ENCODE measurements around the gene XYLB.

XYLB gene

DNA sequence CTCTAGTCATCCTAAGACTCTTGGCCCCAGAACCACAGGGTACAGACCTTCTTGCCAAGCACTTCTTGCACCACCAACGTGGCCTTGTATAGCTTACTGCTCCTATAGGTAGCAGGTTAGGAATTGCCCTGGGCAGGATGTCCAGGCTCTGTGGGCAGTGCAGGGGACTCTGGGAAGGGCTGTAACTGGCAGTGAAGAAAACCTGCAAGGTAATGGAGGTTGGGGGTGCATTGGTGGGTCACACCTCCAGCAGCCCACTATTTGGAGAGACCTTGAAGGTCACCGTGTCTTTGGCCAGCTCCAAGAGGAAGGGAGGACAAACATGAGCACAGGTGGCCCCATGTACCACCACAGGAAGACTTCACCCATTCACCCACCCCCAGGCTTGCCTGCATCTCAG lies 21.3 kb upstream of the XYLB start:
- H3K4me3 ChIP-seq (ENCODE audit: low read length in 2 of 2), result no peak overlapping the region
- H3K27me3 ChIP-seq (ENCODE audit: control insufficient read depth in 1 of 2, insufficient read depth in 2 of 2, low read length in 2 of 2), result no peaks in the 10 kb centered on the region
- no peak overlapping the region for H3K9ac ChIP-seq (ENCODE audit: low read length in 2 of 2)

DNA sequence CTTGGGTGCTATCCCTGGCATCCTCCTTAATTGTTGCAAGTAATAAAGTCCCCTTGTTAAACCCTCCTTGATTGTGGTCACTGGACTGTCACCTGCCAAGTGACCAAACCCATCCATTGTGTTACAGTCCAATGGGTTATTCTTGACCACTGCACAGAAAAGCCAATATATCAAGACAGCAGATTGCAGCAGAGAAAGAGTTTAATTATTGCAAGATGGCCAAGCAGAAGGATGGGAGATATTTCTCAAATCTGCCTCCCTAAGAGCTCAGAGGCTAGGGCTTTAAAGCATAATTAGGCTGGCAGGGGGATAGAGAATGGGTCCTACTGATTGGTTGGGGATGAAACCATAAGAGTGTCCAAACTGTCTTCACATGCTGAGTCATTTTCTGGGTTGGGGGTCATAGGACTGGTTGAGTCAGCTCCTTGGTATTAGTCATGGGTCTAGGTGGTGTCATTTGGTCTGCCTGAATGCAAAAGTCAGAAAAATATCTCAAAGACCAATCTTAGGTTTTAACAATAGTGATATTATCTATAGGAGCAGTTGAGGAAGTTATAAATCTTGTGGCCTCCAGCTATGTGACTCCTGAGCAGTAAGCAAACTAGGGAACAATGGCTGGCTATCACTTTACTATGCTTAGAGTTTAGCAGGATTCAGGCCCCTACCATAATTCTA lies 19.1 kb upstream of the XYLB start:
- Histone ChIP-seq H3K4me1 (ENCODE audit: control insufficient read depth, insufficient read depth, low read length) (no peaks in the 10 kb centered on the region), H3K27me3 (ENCODE audit: control insufficient read depth in 1 of 2, insufficient read depth in 2 of 2, low read length in 2 of 2) (no peaks in the 10 kb centered on the region), H3K9me3 (ENCODE audit: control insufficient read depth in 2 of 2, low read length in 2 of 2) (no peaks in the 10 kb centered on the region), H3K9ac (ENCODE audit: low read length in 2 of 2) (no peak overlapping the region), H3K4me3 (ENCODE audit: low read length in 2 of 2) (no peak overlapping the region), H3K36me3 (ENCODE audit: control insufficient read depth in 2 of 2, insufficient read depth in 2 of 2, low read length in 2 of 2) (no peaks in the 10 kb centered on the region), H3K27ac (ENCODE audit: low read length) (no peak overlapping the region)

More for the DNA sequence above, 21.3 kb upstream of the XYLB start:
- H3K27ac ChIP-seq (ENCODE audit: low read length), result no peak overlapping the region
- H3K4me1 ChIP-seq (ENCODE audit: control insufficient read depth, insufficient read depth, low read length), result no peaks in the 10 kb centered on the region
- H3K36me3 ChIP-seq (ENCODE audit: control insufficient read depth in 2 of 2, insufficient read depth in 2 of 2, low read length in 2 of 2), result no peaks in the 10 kb centered on the region
- H3K9me3 ChIP-seq (ENCODE audit: control insufficient read depth in 2 of 2, low read length in 2 of 2), result no peaks in the 10 kb centered on the region

DNA sequence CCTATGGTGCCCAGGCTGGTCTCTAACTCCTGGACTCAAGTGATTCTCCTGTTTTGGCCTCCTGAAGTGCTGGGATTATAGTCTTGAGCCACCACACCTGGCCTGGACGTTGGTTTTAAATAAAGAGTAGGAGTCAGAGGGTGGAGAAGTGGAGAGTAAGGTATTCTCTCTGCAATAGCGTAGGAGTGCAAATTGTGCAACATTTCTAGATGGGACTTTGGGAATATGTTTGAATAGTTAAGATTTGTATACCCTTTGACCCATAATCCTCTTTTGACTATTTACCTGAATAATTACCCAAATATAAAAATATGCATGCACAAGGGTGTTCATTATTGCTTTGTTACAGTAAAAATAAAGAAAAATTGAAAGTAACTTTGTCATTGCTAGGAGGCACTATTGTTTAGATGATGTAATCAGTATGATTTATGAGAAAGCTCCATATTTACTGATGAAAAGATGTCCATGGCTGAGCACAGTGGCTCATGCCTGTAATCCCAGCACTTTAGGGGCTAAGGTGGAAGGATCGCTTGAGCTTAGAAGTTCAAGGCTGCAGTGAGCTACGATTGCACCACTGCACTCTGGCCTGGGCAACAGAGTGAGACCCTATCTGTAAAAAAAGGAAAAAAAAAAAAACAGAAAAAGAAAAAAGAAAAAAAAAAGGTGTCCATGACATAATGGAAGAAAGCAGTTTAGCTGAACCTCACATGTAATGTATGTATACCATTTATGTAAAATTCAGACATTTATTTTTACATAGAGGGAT lies 15.1 kb upstream of the XYLB start:
- Histone ChIP-seq H3K36me3 (ENCODE audit: control insufficient read depth in 2 of 2, insufficient read depth in 2 of 2, low read length in 2 of 2) (no peaks in the 10 kb centered on the region), H3K9ac (ENCODE audit: low read length in 2 of 2) (no peak overlapping the region), H3K4me3 (ENCODE audit: low read length in 2 of 2) (no peak overlapping the region), H3K27me3 (ENCODE audit: control insufficient read depth in 1 of 2, insufficient read depth in 2 of 2, low read length in 2 of 2) (no peaks in the 10 kb centered on the region), H3K9me3 (ENCODE audit: control insufficient read depth in 2 of 2, low read length in 2 of 2) (no peaks in the 10 kb centered on the region), H3K4me1 (ENCODE audit: control insufficient read depth, insufficient read depth, low read length) (no peaks in the 10 kb centered on the region), H3K27ac (ENCODE audit: low read length) (no peak overlapping the region)

DNA sequence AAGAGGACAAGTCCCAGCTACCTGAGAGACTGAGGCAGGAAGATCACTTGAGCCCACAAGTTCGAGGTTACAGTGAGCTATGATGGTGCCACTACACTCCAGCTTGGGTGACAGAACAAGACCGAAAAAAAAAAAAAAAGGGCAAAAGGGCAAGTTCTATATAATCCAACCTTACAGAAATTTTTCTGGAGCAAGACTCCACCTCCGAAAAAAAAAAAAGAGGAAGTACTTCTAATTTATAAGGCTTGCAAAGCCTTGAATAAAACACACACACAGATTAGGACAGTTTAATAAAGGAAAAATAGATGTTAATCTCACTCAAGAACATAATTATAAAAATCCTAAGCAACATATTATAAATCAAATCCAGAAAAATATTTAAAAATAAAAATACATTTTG lies 14.4 kb upstream of the XYLB start:
- no peaks in the 10 kb centered on the region for H3K27me3 ChIP-seq (ENCODE audit: control insufficient read depth in 1 of 2, insufficient read depth in 2 of 2, low read length in 2 of 2)
- no peak overlapping the region for H3K27ac ChIP-seq (ENCODE audit: low read length)
- H3K4me1 ChIP-seq (ENCODE audit: control insufficient read depth, insufficient read depth, low read length), result no peaks in the 10 kb centered on the region
- no peak overlapping the region for H3K4me3 ChIP-seq (ENCODE audit: low read length in 2 of 2)
- no peak overlapping the region for H3K9ac ChIP-seq (ENCODE audit: low read length in 2 of 2)
- H3K9me3 ChIP-seq (ENCODE audit: control insufficient read depth in 2 of 2, low read length in 2 of 2), result no peaks in the 10 kb centered on the region
- H3K36me3 ChIP-seq (ENCODE audit: control insufficient read depth in 2 of 2, insufficient read depth in 2 of 2, low read length in 2 of 2), result no peaks in the 10 kb centered on the region

DNA sequence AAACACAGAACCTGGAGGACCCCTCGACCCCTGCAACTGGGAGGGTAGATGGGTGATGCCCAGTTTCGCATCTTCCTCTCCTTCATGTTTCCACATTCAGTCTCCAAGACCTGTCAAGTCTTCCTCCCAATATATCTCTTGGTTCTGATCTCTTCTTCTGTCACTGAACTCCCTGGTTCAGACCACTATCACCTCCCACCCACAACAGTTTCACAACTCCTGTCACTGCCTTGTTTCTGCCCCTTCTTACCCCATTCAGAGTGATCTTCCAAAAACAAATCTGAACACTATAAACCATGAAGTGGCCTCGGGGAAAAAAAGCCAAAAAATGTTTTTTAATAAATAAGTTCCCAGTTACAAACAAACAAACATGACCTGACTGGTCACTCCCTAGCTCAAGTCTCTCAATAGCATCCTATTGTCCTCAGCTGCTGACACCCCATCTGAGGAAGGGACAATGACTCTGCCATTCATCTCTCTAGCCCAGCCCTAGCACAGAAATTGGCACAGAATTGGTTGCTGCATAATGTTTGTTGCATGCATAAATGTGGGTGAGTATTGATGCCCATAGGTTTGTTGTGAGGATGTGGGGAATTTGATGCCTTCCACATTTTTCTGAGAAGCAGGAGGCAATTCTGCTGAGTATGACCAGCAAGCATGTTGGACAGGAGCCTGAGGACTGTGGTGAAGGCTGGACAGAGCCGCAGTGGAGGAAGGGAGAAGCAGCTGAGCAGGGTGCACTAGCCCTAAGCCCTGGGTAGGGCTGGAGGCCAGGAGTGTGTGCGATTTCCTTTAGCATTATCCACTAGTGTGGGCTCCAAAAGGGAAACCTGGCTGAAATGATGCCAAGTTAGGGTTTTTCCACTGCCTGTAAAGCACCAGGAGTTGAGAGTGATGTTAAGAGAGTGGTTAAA lies 12.2 kb upstream of the XYLB start:
- Histone ChIP-seq H3K27me3 (ENCODE audit: control insufficient read depth in 1 of 2, insufficient read depth in 2 of 2, low read length in 2 of 2) (no peaks in the 10 kb centered on the region), H3K4me1 (ENCODE audit: control insufficient read depth, insufficient read depth, low read length) (no peaks in the 10 kb centered on the region), H3K27ac (ENCODE audit: low read length) (no peak overlapping the region), H3K4me3 (ENCODE audit: low read length in 2 of 2) (no peak overlapping the region), H3K9me3 (ENCODE audit: control insufficient read depth in 2 of 2, low read length in 2 of 2) (no peaks in the 10 kb centered on the region), H3K9ac (ENCODE audit: low read length in 2 of 2) (no peak overlapping the region), H3K36me3 (ENCODE audit: control insufficient read depth in 2 of 2, insufficient read depth in 2 of 2, low read length in 2 of 2) (no peaks in the 10 kb centered on the region)

DNA sequence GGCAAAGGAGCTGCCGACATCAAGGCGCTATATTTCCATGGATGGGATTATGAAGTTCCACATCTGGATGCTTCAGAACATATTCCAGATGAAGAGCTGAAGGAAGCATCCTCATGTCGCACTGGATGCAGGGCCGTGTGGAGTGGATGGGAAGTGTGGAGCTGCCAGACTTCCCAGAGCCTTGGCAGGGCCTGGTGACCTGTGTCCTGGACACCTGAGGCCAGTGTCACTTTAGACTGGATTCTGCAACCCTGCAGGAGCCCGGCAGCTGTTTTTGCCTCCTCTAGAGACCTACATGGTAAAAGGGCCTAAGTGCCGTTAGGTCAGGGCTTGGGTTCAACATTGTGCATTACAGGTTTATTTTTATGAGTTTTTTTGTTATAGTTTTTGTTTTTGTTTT lies 11.3 kb upstream of the XYLB start:
- Histone ChIP-seq H3K27me3 (ENCODE audit: control insufficient read depth in 1 of 2, insufficient read depth in 2 of 2, low read length in 2 of 2) (no peaks in the 10 kb centered on the region), H3K4me3 (ENCODE audit: low read length in 2 of 2) (no peak overlapping the region), H3K4me1 (ENCODE audit: control insufficient read depth, insufficient read depth, low read length) (no peaks in the 10 kb centered on the region), H3K36me3 (ENCODE audit: control insufficient read depth in 2 of 2, insufficient read depth in 2 of 2, low read length in 2 of 2) (no peaks in the 10 kb centered on the region), H3K27ac (ENCODE audit: low read length) (no peak overlapping the region), H3K9ac (ENCODE audit: low read length in 2 of 2) (no peak overlapping the region), H3K9me3 (ENCODE audit: control insufficient read depth in 2 of 2, low read length in 2 of 2) (no peaks in the 10 kb centered on the region)

DNA sequence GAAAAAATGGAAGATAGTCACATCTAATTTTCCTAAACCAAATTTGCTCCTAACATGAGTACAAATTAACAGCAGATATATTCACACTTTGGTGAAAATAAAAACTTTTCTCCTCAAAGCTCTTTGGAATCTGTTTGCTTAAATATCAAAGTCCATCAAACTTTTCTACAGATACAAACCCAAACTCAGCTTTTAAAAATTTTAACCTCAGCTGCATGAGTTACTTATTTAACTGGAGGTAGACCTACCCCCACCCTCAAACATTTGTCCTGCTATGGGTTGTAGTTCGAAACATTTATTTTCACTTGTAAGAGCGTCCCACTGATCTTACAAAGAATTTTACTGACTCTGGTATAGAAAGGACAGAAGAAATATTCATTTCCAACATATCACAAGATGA lies 8.9 kb upstream of the XYLB start:
- no peak overlapping the region for H3K27ac ChIP-seq (ENCODE audit: low read length)
- H3K9me3 ChIP-seq (ENCODE audit: control insufficient read depth in 2 of 2, low read length in 2 of 2), result no peaks in the 10 kb centered on the region
- H3K4me1 ChIP-seq (ENCODE audit: control insufficient read depth, insufficient read depth, low read length), result no peaks in the 10 kb centered on the region
- H3K9ac ChIP-seq (ENCODE audit: low read length in 2 of 2), result no peak overlapping the region
- no peaks in the 10 kb centered on the region for H3K27me3 ChIP-seq (ENCODE audit: control insufficient read depth in 1 of 2, insufficient read depth in 2 of 2, low read length in 2 of 2)
- no peak overlapping the region for H3K4me3 ChIP-seq (ENCODE audit: low read length in 2 of 2)
- no peaks in the 10 kb centered on the region for H3K36me3 ChIP-seq (ENCODE audit: control insufficient read depth in 2 of 2, insufficient read depth in 2 of 2, low read length in 2 of 2)

DNA sequence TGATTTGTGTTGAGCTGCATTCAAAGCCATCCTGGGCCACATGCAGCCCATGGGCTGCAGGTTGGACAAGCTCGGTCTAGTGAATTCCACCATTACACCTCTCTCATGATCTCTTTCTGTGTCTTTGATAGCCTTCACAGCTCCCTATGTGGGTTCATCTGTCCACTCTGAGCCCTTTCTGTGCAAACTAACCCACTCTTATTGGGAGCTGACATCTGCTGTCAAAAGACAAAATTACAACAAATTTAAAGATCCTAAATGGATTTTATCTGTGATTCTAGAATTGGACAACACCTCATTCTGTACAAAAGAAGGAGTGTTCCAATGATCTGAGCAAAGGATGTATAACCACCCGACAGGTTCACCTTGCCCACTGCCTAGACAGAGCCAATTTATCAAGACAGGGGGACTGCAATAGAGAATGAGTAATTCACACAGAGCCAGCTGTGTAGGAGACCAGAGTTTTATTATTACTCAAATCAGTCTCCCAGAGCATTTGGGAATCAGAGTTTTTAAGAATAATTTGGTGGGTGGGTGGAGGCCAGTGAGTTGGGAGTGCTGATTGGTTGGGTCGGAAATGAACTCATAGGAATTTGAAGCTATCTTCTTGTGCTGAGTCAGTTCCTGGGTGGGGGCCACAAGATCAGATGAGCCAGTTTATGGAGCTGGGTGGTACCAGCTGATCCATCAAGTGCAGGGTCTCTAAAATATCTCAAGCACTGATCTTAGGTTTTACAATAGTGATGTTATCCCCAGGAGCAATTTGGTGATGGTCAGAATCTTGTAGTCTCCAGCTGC lies 2.6 kb upstream of the XYLB start:
- Histone ChIP-seq H3K4me3 (ENCODE audit: low read length in 2 of 2) (no peak overlapping the region), H3K4me1 (ENCODE audit: control insufficient read depth, insufficient read depth, low read length) (peaks cover 8% of the 10 kb centered on the region), H3K9ac (ENCODE audit: low read length in 2 of 2) (no peak overlapping the region), H3K9me3 (ENCODE audit: control insufficient read depth in 2 of 2, low read length in 2 of 2) (no peaks in the 10 kb centered on the region), H3K36me3 (ENCODE audit: control insufficient read depth in 2 of 2, insufficient read depth in 2 of 2, low read length in 2 of 2) (no peaks in the 10 kb centered on the region), H3K27ac (ENCODE audit: low read length) (no peak overlapping the region), H3K27me3 (ENCODE audit: control insufficient read depth in 1 of 2, insufficient read depth in 2 of 2, low read length in 2 of 2) (no peaks in the 10 kb centered on the region)

DNA sequence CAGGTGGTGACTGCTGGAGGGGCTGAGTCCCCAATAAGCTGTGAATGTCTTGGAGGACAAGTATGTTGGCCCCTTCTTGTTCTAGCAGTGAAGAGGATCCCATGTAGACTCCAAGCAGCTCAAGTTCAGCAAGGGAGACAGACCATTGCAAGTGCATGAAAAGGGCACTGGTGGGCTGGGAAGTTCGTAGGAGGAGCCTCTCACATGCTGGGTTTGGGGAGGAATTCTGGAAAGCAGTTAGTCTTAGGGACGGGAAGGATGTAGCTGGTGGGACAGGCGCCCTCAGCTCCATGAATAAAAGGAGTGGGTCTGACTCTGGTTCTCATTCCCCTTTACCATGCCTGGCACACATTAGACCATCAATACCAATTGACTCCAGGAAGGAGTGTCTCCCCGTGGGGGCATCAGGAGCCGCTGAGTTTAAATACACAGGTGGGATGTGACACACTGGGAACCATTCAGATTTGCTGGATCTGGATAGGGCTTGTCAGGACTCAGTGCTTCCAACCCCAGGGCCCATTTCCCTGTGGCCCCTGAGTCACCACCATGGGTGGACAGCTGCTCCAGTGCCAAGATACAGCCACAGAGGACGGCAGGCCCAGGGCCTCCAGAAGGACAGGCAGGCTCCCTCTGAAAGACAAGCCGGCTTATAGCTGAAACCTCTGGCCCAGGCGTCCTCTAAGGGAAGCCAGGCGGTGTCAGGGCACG lies 552 bp upstream of the XYLB start:
- Histone ChIP-seq H3K9ac (ENCODE audit: low read length in 2 of 2) (no peak overlapping the region), H3K27ac (ENCODE audit: low read length) (no peak overlapping the region), H3K4me3 (ENCODE audit: low read length in 2 of 2) (peak overlapping the region in 1 of 2 donors; percentile 80), H3K9me3 (ENCODE audit: control insufficient read depth in 2 of 2, low read length in 2 of 2) (no peaks in the 10 kb centered on the region), H3K4me1 (ENCODE audit: control insufficient read depth, insufficient read depth, low read length) (peaks cover 8% of the 10 kb centered on the region), H3K27me3 (ENCODE audit: control insufficient read depth in 1 of 2, insufficient read depth in 2 of 2, low read length in 2 of 2) (no peaks in the 10 kb centered on the region), H3K36me3 (ENCODE audit: control insufficient read depth in 2 of 2, insufficient read depth in 2 of 2, low read length in 2 of 2) (no peaks in the 10 kb centered on the region)
